H1 (cell line): ENCODE measurements around the gene TP53I11. TPM values are rescaled to one million over a fixed set of nuclear protein-coding genes. Genes with fewer than 3 reads are reported as not detected.

Experiments
- CTCF ChIA-PET: fragments of 300-600 bp; sonication (Branson Sonifier 250); formaldehyde crosslinking; loops from one replicate; lab custom pipeline; 2021; ENCODE audit not compliant: partially characterized antibody; lab: Charles Lee
- POLR2A ChIA-PET: fragments of 300-600 bp; sonication (Branson Sonifier 250); formaldehyde crosslinking; loops from one replicate; lab custom pipeline; 2021; ENCODE audit warnings: inconsistent platforms; ENCODE audit not compliant: partially characterized antibody; lab: Charles Lee
- DNase-seq, 2 experiments: peaks; one replicate each; pipeline versions ENCODE4 v3.0.0 to v3.0.0-alpha.2; 2010 to 2022; ENCODE audit warnings: low spot score in 2 of 2, low read depth in 1 of 2, mixed read lengths in 1 of 2
- FAIRE-seq: peaks from 2 replicates; lab custom pipeline; 2011; peaks lifted over from hg19 to GRCh38; lab: Jason Lieb, UNC
- H2AFZ ChIP-seq: 2 replicates; pipeline ENCODE4 v1.8.1; 2012; ENCODE audit warnings: low read length, inconsistent platforms
- H2AK5ac ChIP-seq: 2 replicates; pipeline ENCODE4 v1.6.1; 2013; ENCODE audit warnings: low read depth, low read length
- H2BK120ac ChIP-seq: replicated peaks from 2 replicates; pipeline ENCODE3; 2013; ENCODE audit warnings: low read depth, low read length, inconsistent platforms
- H2BK12ac ChIP-seq: 2 replicates; pipeline ENCODE4 v1.6.1; 2013; ENCODE audit warnings: low read depth, low read length
- H2BK15ac ChIP-seq: 2 replicates; pipeline ENCODE4 v1.6.1; 2013; ENCODE audit warnings: low read length
- H2BK20ac ChIP-seq: 2 replicates; pipeline ENCODE4 v1.6.1; 2013; ENCODE audit warnings: low read length
- H2BK5ac ChIP-seq: 2 replicates; pipeline ENCODE4 v1.6.1; 2013; ENCODE audit warnings: low read depth, low read length
- H3K14ac ChIP-seq: 2 replicates; pipeline ENCODE4 v1.6.1; 2013; ENCODE audit warnings: inconsistent platforms; ENCODE audit not compliant: insufficient read length
- H3K18ac ChIP-seq: 2 replicates; pipeline ENCODE4 v1.6.1; 2013; ENCODE audit warnings: low read length; ENCODE audit errors: extremely low read depth
- H3K23ac ChIP-seq: 2 replicates; pipeline ENCODE4 v1.6.1; 2013; ENCODE audit warnings: inconsistent platforms; ENCODE audit not compliant: insufficient read length
- H3K23me2 ChIP-seq: 2 replicates; pipeline ENCODE4 v1.6.1; 2013; ENCODE audit warnings: low read depth, low read length
- H3K27ac ChIP-seq: 2 replicates; pipeline ENCODE4 v1.6.1; 2011; ENCODE audit warnings: low read depth, low read length, inconsistent platforms
- H3K27me3 ChIP-seq, 4 experiments: replicated peaks in 1 of 4; 1 replicate in 1 of 4; 2 replicates in 3 of 4; pipeline versions ENCODE4 v1.6.1 to v1.8.1; 2011 to 2013; ENCODE audit warnings: low read length in 3 of 4, mild to moderate bottlenecking in 3 of 4, inconsistent platforms in 2 of 4, mixed read lengths in 2 of 4, moderate library complexity in 1 of 4; ENCODE audit not compliant: control insufficient read depth in 3 of 4, insufficient read depth in 3 of 4; ENCODE audit errors: extremely low read depth in 1 of 4
- H3K36me3 ChIP-seq, 4 experiments: 2 replicates each; pipeline versions ENCODE4 v1.6.1 to v1.8.1; 2011 to 2013; ENCODE audit warnings: mild to moderate bottlenecking in 4 of 4, low read length in 3 of 4, moderate library complexity in 2 of 4, control low read depth in 1 of 4, inconsistent platforms in 1 of 4; ENCODE audit not compliant: insufficient read depth in 4 of 4, control insufficient read depth in 2 of 4
- H3K4ac ChIP-seq: replicated peaks from 2 replicates; pipeline ENCODE3; 2013; ENCODE audit warnings: low read length, low read depth, mixed read lengths, inconsistent platforms; ENCODE audit not compliant: insufficient read length
- H3K4me1 ChIP-seq, 4 experiments: replicated peaks in 1 of 4; 1 replicate in 1 of 4; 2 replicates in 3 of 4; pipeline versions ENCODE4 v1.6.1 to v1.8.1; 2011 to 2013; ENCODE audit warnings: low read length in 3 of 4, inconsistent platforms in 2 of 4, mixed read lengths in 1 of 4; ENCODE audit not compliant: insufficient read depth in 4 of 4, control insufficient read depth in 3 of 4
- H3K4me2 ChIP-seq, 2 experiments: 2 replicates each; pipeline versions ENCODE4 v1.6.1 to v1.8.1; 2011 to 2013; ENCODE audit warnings: low read depth in 2 of 2, low read length in 2 of 2, control low read depth in 1 of 2, inconsistent platforms in 1 of 2, mild to moderate bottlenecking in 1 of 2; ENCODE audit not compliant: insufficient read depth in 1 of 2
- H3K4me3 ChIP-seq, 4 experiments: fragments of 200-600, 300-600 bp in 1 of 4; sonication (generic), shearing (Covaris generic), sonication (Bioruptor Twin) in 1 of 4; 2 replicates each; pipeline versions ENCODE4 v1.5.1 to v1.8.1; 2011 to 2016; ENCODE audit warnings: low read length in 4 of 4, low read depth in 3 of 4, control low read depth in 2 of 4, inconsistent platforms in 2 of 4, mild to moderate bottlenecking in 2 of 4, mixed read lengths in 1 of 4, moderate library complexity in 1 of 4; ENCODE audit not compliant: insufficient read depth in 2 of 4; ENCODE audit errors: extremely low read depth in 1 of 4
- H3K56ac ChIP-seq: replicated peaks from 2 replicates; pipeline ENCODE3; 2013; ENCODE audit warnings: low read depth, mild to moderate bottlenecking, mixed read lengths, low read length, inconsistent platforms; ENCODE audit not compliant: insufficient read length
- H3K79me1 ChIP-seq: 2 replicates; pipeline ENCODE4 v1.6.1; 2013; ENCODE audit warnings: low read depth, low read length, control low read depth
- H3K79me2 ChIP-seq, 2 experiments: 2 replicates each; pipeline versions ENCODE4 v1.6.1 to v1.8.1; 2012 to 2013; ENCODE audit warnings: low read length in 2 of 2, mild to moderate bottlenecking in 2 of 2, inconsistent platforms in 1 of 2; ENCODE audit not compliant: insufficient read depth in 2 of 2, control insufficient read depth in 1 of 2
- H3K9ac ChIP-seq, 4 experiments: replicated peaks in 1 of 4; 1 replicate in 1 of 4; 2 replicates in 3 of 4; pipeline versions ENCODE4 v1.6.1 to v1.8.1; 2011 to 2013; ENCODE audit warnings: low read depth in 3 of 4, low read length in 3 of 4, control low read depth in 2 of 4, mild to moderate bottlenecking in 2 of 4, moderate library complexity in 2 of 4, inconsistent platforms in 1 of 4; ENCODE audit errors: extremely low read depth in 1 of 4
- H3K9me3 ChIP-seq, 2 experiments: 2 replicates each; pipeline versions ENCODE4 v1.6.1 to v1.8.1; 2012 to 2013; ENCODE audit warnings: mild to moderate bottlenecking in 2 of 2, moderate library complexity in 2 of 2, control low read depth in 1 of 2, inconsistent platforms in 1 of 2, low read depth in 1 of 2, low read length in 1 of 2, mixed read lengths in 1 of 2; ENCODE audit not compliant: insufficient read depth in 2 of 2
- H4K20me1 ChIP-seq, 2 experiments: replicated peaks in 1 of 2; 2 replicates each; pipeline versions ENCODE3 to v1.8.1; 2011 to 2013; ENCODE audit warnings: inconsistent platforms in 2 of 2, low read length in 2 of 2, mild to moderate bottlenecking in 1 of 2; ENCODE audit not compliant: insufficient read depth in 2 of 2, control insufficient read depth in 1 of 2
- H4K5ac ChIP-seq: 2 replicates; pipeline ENCODE4 v1.6.1; 2013; ENCODE audit warnings: low read length, low read depth, mixed read lengths, inconsistent platforms; ENCODE audit not compliant: insufficient read length
- H4K8ac ChIP-seq: 2 replicates; pipeline ENCODE4 v1.8.0; 2013; ENCODE audit warnings: mild to moderate bottlenecking, moderate library complexity, low read length, inconsistent platforms; ENCODE audit not compliant: insufficient read depth; ENCODE audit errors: extremely low read depth
- H4K91ac ChIP-seq: replicated peaks from 2 replicates; pipeline ENCODE3; 2013; ENCODE audit warnings: low read length, mixed read lengths, inconsistent platforms; ENCODE audit not compliant: insufficient read length
- CTBP2 ChIP-seq: IDR thresholded peaks from 2 replicates; pipeline ENCODE4 v1.7.0; 2011; ENCODE audit warnings: borderline replicate concordance, mild to moderate bottlenecking, moderate library complexity, mixed read lengths, low read length; ENCODE audit not compliant: insufficient read depth, insufficient read length
- KDM1A ChIP-seq: fragments of 200-600, 300-600 bp; sonication (generic); IDR thresholded peaks from 2 replicates; pipeline ENCODE4 v1.7.1; 2016; ENCODE audit warnings: mild to moderate bottlenecking, low read length, borderline replicate concordance
- WGBS, 2 experiments: shearing (Covaris generic) in 1 of 2; methylation state at CpG; one replicate each; pipeline versions ENCODE4 v1.1.6 to v1.1.7; 2013 to 2015; ENCODE audit warnings: low lambda C conversion rate in 2 of 2, mixed read lengths in 2 of 2, inconsistent platforms in 1 of 2, low coverage in 1 of 2, missing lambda C conversion rate in 1 of 2; ENCODE audit not compliant: insufficient replicate concordance in 2 of 2, insufficient coverage in 1 of 2, insufficient read length in 1 of 2; ENCODE audit errors: extremely low coverage in 1 of 2, missing lambda C conversion rate in 1 of 2; 5-methylcytosine and 5-hydroxymethylcytosine counted together
- polyA plus RNA-seq, 7 experiments: library from polyadenylated mRNA; depleted of rRNA in 3 of 7; stranded (reverse) in 5 of 7; unstranded in 2 of 7; fragments of >200 nt in 5 of 7; fragments of 200-250 nt in 2 of 7; gene quantifications; 1 replicate in 5 of 7; 2 replicates in 1 of 7; 4 replicates in 1 of 7; pipeline versions ENCODE4 v1.2.1 to v1.2.3, GENCODE V29; 2011 to 2013; ENCODE audit warnings: missing spikeins in 2 of 7, mixed read lengths in 2 of 7
- total RNA-seq: library from RNA; stranded (reverse); fragmentation: NEBNext Ultra II Directional; extraction: Animal tissue kit (Norgen Biotek cat#: 25700); gene quantifications from 2 replicates; pipeline ENCODE4 v1.2.1, GENCODE V29; 2021

Gene TP53I11
- total and polyA plus RNA-seq, 2 of the 8 experiments (the other 6 are each of a cell fraction or from before 2014, with no cell fraction given) = 34.0 to 46.3 TPM

- DNase-seq (no peak), FAIRE-seq (no peak)
- H3K56ac ChIP-seq = no peak overlapping the region
- no peaks in the 10 kb centered on the region for H3K79me2 ChIP-seq
- H4K8ac ChIP-seq = no peak overlapping the region
- no peak overlapping the region; the same call in 1 of the 2 replicates for H2BK20ac ChIP-seq
- H2BK12ac ChIP-seq = peak overlapping the region; percentile 29; the same call in 1 of the 2 replicates
- no peak overlapping the region; the same call in 1 of the 2 replicates for H2BK5ac ChIP-seq
- H3K18ac ChIP-seq = no peak overlapping the region
- no peak overlapping the region for H4K91ac ChIP-seq
- H3K36me3 ChIP-seq = no peaks in the 10 kb centered on the region; a peak in 1 of 8 replicates
- no peaks in the 10 kb centered on the region; a peak in 3 of 7 replicates for H3K27me3 ChIP-seq
- POLR2A ChIA-PET = interaction anchor here (1.2 to 1.5 kb wide), 4 partner anchors 32 to 119 kb away, joined by 3 read pairs; no protein-coding TSS in a partner anchor
- TF ChIP-seq KDM1A (0 out of 2 replicates have a peak, but pooled peaks have one; percentile 64), CTBP2 (no peak)
- CTCF ChIA-PET = interaction anchor here (1.1 to 4.1 kb wide), 12 partner anchors 9 to 279 kb away, joined by 3 to 26 read pairs (median 5); no protein-coding TSS in a partner anchor
- no peak overlapping the region for H3K14ac ChIP-seq
- H3K4me1 ChIP-seq = peaks cover 14 to 25% (median 20%) of the 10 kb centered on the region in 4 experiments
- H4K5ac ChIP-seq = no peak overlapping the region
- no peak overlapping the region for H3K23ac ChIP-seq
- no peaks in the 10 kb centered on the region for H4K20me1 ChIP-seq
- H3K9ac ChIP-seq = no peak overlapping the region
- H3K79me1 ChIP-seq = no peaks in the 10 kb centered on the region
- H3K23me2 ChIP-seq = no peaks in the 10 kb centered on the region; the same call in 1 of the 2 replicates
- H3K4ac ChIP-seq = no peak overlapping the region
- H3K4me3 ChIP-seq = no peak overlapping the region
- H2BK120ac ChIP-seq = no peak overlapping the region
- no peaks in the 10 kb centered on the region for H3K9me3 ChIP-seq
- peak overlapping the region; percentile 5; the same call in 1 of the 2 replicates for H2BK15ac ChIP-seq
- 74% methylated on average over 13 of the region's 13 CpGs; no CpG with 5 or more reads in 1 of the 2 experiments for WGBS, 2 experiments
- no peak overlapping the region for H3K4me2 ChIP-seq
- no peak overlapping the region for H3K27ac ChIP-seq
- no peak overlapping the region for H2AFZ ChIP-seq
- peak overlapping the region; percentile 33 for H2AK5ac ChIP-seq
Measured at GRCh38 chr11:44885919-44886789, 64.5 kb downstream of the TP53I11 start.
